ENCODE results near the gene HDAC4.

DNA sequence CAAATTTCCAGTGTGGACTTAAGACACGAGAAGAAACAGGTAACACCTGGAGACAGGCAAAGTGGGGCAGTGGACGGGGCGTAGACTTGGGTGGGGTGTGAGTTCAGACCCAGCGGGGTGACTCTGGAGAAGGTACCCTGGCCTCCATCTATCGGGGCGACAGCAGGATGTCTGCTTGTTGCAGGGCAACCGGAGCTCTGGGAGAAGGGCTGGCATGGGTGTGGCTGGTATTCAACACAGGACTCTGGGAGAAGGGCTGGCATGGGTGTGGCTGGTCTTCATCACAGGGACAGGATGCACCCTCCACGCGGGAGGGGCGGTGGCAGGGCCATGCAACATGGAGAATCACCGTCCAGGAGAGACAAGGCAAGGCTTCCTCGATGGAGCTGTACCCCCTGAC is 198.5 kb downstream of the HDAC4 start:
- TF ChIP-seq SP1 (IDR thresholded peaks at IDR 0.05), result no peak
- TF ChIP-seq ARNT (IDR thresholded peaks at IDR 0.05), result no peak
- no peak for TF ChIP-seq CTBP1 (IDR thresholded peaks at IDR 0.05; ENCODE audit: borderline replicate concordance)
- TF ChIP-seq BHLHE40 (IDR thresholded peaks at IDR 0.05; ENCODE audit: borderline replicate concordance), result no peak
- TF ChIP-seq TARDBP (IDR thresholded peaks at IDR 0.05), result no peak
- no peak for TF ChIP-seq SUZ12 (IDR thresholded peaks at IDR 0.05)

Measured in HEK293T (cell line).